Small intestine (tissue), 7 donors: ENCODE data around the gene NBEAL2. TPM values are rescaled to one million over a fixed set of nuclear protein-coding genes. Genes with fewer than 3 reads are reported as not detected.
A peak's percentile ranks its signal among the peaks of the same experiment; 100 is the strongest.

ENCODE experiments used
- DNase-seq, 2 donors: peaks; one replicate each; pipeline versions ENCODE4 v3.0.0 to v3.0.0-alpha.2; 2013
- FAIRE-seq: peaks from 2 replicates; lab custom pipeline; 2012; peaks lifted over from hg19 to GRCh38; lab: Jason Lieb, UNC
- H3K27ac ChIP-seq, 3 donors: one replicate each; pipeline ENCODE4 v1.5.1; 2013; ENCODE audit warnings: low read length in 2 of 3, mild to moderate bottlenecking in 2 of 3, control low read depth in 1 of 3, inconsistent platforms in 1 of 3, low read depth in 1 of 3, moderate library complexity in 1 of 3
- H3K27me3 ChIP-seq, 3 donors: one replicate each; pipeline ENCODE4 v1.6.1; 2013; ENCODE audit warnings: low read length in 3 of 3, inconsistent platforms in 1 of 3; ENCODE audit not compliant: control insufficient read depth in 3 of 3, insufficient read depth in 3 of 3
- H3K36me3 ChIP-seq, 3 donors: one replicate each; pipeline ENCODE4 v1.6.1; 2013; ENCODE audit warnings: low read length in 3 of 3, inconsistent platforms in 1 of 3, low read depth in 1 of 3, mild to moderate bottlenecking in 1 of 3, moderate library complexity in 1 of 3; ENCODE audit not compliant: control insufficient read depth in 3 of 3, insufficient read depth in 2 of 3
- H3K4me1 ChIP-seq, 3 donors: one replicate each; pipeline ENCODE4 v1.6.1; 2013; ENCODE audit warnings: low read length in 2 of 3, inconsistent platforms in 1 of 3, low read depth in 1 of 3, mild to moderate bottlenecking in 1 of 3, moderate library complexity in 1 of 3; ENCODE audit not compliant: control insufficient read depth in 3 of 3, insufficient read depth in 2 of 3
- H3K4me3 ChIP-seq, 3 donors: one replicate each; pipeline ENCODE4 v1.5.1; 2013; ENCODE audit warnings: low read length in 3 of 3, control low read depth in 1 of 3, inconsistent platforms in 1 of 3, low read depth in 1 of 3, mild to moderate bottlenecking in 1 of 3, moderate library complexity in 1 of 3
- H3K9me3 ChIP-seq, 2 donors: one replicate each; pipeline ENCODE4 v1.6.1; 2013; ENCODE audit warnings: low read depth in 1 of 2, low read length in 1 of 2; ENCODE audit not compliant: control insufficient read depth in 2 of 2, insufficient read depth in 1 of 2
- WGBS, 3 donors: extraction: QIAGEN DNeasy Blood & Tissue Kit; methylation state at CpG; one replicate each; pipeline ENCODE4 v1.1.7; 2013; 5-methylcytosine and 5-hydroxymethylcytosine counted together
- polyA plus RNA-seq, 4 donors: library from polyadenylated mRNA; stranded (reverse) in 3 of 4; unstranded in 1 of 4; fragments of 200-250 nt in 3 of 4; fragments of 120-200 nt in 1 of 4; gene quantifications; one replicate each; pipeline versions ENCODE4 v1.2.1 to v1.2.3, GENCODE V29; 2013
- donor health status: healthy with polysubstance abuse.
- donor health status: control.
- donor health status: control.
- donor health status: Bipolar disorder and iron deficiency.
- donor health status: healthy.

NBEAL2 gene
- polyA plus RNA-seq, 4 donors, result 32.7 to 55.9 (median 44.5) TPM

DNA sequence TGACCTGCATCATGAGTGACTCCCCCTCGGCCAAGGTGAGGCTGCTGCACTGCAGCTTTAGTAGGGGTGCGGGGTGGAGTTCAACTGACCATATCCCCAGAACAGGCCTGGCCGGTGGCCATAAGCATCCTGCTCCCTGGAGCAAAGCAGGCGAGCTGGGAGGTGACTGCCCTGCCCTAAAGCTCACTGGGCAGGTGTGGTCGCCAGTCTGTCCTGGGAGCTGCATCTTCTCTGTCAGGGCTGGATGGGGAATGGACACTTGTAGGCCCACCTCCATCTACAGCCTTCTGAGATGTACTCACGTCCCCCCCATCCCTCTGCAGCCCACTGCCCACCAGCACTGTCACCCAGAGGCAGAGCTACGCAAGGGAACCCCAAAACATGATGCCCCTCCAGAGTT is 14.5 kb downstream of the NBEAL2 start:
- WGBS, 3 donors, result 81 to 92% (median 87%) methylated on average over 7 of the region's 7 CpGs

DNA sequence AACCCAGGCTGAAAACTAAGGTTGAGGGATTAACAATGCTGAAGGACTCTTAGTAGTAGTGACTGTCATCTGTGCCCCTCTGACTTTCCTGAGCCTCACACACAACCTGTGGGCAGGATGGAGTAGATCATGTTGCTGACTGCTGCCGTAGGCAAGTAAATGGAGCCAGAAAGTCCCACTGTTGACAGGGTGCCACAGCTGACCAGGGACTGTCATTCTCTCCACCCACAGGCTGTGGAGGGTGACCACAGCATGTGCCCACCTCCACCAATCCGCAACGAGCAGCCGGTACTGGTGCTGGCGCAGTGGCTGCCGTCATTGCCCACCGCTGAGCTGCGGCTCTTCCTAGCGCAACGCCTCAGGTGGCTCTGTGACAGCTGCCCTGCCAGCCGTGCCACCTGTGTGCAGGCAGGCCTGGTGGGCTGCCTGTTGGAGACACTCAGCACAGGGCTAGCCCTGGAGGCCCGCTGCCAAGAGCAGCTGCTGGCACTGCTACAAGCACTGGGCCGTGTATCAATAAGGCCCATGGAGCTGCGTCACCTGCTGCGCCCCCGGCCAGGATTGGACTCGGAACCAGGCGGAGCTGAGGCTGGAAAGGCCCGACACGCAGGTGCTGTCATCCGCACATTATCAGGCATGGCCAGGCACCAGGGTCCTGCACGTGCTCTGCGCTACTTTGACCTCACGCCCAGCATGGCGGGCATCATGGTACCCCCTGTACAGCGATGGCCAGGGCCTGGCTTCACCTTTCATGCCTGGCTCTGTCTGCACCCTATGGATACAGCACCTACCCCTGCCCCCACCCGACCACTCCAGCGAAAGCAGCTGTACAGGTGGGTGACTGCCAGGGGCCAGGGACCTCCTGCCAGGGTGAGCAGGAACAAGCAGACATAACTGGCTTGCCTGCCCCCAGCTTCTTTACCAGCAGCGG is 15.6 kb downstream of the NBEAL2 start:
- DNase-seq (no peak), FAIRE-seq (no peak)
- peaks cover 0 to 98% (median 0%) of the 10 kb centered on the region in 3 donors for H3K36me3 ChIP-seq
- H3K27ac ChIP-seq, result no peak overlapping the region
- no peak overlapping the region for H3K4me3 ChIP-seq
- no peaks in the 10 kb centered on the region for H3K9me3 ChIP-seq
- WGBS, 3 donors, result 91 to 95% (median 94%) methylated on average over 29 of the region's 29 CpGs
- H3K4me1 ChIP-seq, result peaks cover 0 to 16% (median 0%) of the 10 kb centered on the region in 3 donors
- no peaks in the 10 kb centered on the region for H3K27me3 ChIP-seq

More for the DNA sequence above, 14.5 kb downstream of the NBEAL2 start:
- Histone ChIP-seq H3K36me3 (peaks cover 0 to 96% (median 0%) of the 10 kb centered on the region in 3 donors), H3K27me3 (no peaks in the 10 kb centered on the region), H3K4me1 (peaks cover 0 to 14% (median 0%) of the 10 kb centered on the region in 3 donors), H3K9me3 (no peaks in the 10 kb centered on the region), H3K27ac (no peak overlapping the region), H3K4me3 (no peak overlapping the region)
- FAIRE-seq (no peak), DNase-seq (no peak)

DNA sequence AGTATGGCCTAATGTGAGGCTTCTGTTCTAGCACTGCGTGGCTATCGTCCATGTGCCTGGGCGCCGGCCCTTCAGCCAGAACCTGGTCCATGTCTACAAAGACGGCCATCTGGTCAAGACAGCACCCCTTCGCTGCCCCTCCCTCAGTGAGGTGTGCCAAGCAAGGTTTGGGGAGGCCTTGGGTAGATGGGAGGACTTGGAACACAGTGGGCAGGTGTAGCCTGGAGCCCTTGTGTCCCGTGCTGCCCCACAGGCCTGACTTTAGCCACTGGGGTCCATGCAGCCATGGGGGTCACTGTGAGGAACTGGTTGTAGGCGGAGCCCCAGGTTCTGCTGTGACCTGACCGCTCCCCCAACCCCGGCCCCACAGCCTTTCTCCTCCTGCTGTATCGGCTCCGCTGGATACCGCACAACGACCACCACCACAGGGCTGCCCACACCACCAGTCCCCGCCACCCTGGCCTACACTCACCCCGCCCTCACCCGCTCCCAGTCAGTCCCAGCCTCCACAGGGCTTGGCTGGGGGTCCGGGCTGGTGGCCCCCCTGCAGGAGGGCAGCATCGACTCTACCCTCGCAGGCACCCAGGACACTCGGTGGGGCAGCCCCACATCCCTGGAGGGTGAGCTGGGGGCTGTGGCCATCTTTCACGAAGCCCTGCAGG is 16.6 kb downstream of the NBEAL2 start:
- no peaks in the 10 kb centered on the region for H3K9me3 ChIP-seq
- H3K4me3 ChIP-seq, result no peak overlapping the region
- H3K4me1 ChIP-seq, result peaks cover 0 to 16% (median 0%) of the 10 kb centered on the region in 3 donors
- no peaks in the 10 kb centered on the region for H3K27me3 ChIP-seq
- DNase-seq (no peak), FAIRE-seq (no peak)
- peaks cover 3 to 98% (median 6%) of the 10 kb centered on the region in 3 donors for H3K36me3 ChIP-seq
- WGBS, 3 donors, result 92 to 95% (median 93%) methylated on average over 19 to 22 of the region's 22 CpGs
- H3K27ac ChIP-seq, result no peak overlapping the region

DNA sequence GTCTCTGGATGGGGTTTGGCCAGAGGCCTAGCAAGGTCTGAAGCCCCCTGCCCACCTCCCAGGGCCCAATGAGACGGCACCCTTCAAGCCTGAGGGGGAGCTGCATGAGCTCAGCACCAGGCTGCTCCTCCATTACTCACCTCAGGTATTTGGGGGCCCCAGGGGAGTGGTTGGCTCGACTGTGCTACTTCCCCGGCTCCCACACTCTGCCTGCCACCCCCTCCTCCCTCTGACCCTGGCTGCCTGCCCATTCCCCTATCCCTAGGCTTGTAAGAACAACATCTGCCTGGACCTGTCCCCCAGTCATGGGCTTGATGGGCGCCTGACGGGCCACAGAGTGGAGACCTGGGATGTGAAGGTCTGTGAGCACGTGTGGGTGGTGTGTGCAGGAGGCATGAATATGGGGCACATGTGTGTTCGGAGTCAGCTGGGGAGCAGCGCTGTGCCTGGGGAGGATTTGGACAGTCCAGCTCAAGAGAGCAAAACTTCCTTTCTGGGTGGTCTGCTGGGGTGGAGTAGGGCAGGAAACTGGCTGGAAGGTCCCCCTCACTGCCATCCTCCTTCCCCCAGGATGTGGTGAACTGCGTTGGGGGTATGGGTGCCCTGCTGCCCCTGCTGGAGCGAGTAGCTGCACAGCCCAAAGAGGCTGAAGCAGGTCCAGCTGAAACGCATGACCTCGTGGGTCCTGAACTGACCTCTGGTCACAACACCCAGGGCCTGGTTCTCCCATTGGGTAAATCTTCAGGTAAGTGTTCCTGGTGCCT is 17.4 kb downstream of the NBEAL2 start:
- Histone ChIP-seq H3K27ac (no peak overlapping the region), H3K4me1 (peaks cover 0 to 16% (median 0%) of the 10 kb centered on the region in 3 donors), H3K4me3 (no peak overlapping the region), H3K36me3 (peaks cover 4 to 98% (median 6%) of the 10 kb centered on the region in 3 donors), H3K9me3 (no peaks in the 10 kb centered on the region), H3K27me3 (no peaks in the 10 kb centered on the region)
- FAIRE-seq, result no peak
- 74 to 81% (median 76%) methylated on average over 12 of the region's 12 CpGs for WGBS, 3 donors
- no peak for DNase-seq

DNA sequence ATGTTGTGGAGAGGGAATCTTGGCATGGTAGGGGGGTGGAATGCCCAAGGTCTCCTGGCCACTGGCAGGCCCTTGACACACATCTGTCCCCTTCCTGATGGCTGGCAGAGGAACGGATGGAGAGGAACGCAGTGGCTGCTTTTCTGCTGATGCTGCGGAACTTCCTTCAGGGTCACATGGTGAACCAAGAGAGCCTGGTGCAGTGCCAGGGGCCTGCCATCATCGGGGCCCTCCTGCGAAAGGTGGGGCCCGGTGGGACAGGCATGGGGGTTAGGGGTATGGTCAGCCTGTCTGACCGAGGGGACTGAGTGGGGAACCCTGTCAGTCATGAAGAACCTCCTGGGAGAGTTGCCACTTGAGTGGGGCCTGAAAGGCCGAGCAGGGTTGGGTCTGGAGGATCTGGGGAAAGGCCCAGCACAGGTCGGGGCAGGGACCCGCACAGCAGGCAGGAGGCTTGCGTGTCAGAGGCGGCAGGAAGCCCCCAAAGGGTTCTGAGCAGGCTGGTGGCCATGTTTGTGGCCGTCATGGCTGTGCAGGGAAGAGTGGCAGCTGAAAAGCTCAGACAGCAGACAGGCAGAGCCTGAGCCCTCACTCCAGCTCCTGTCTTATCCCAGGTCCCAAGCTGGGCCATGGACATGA is 18.1 kb downstream of the NBEAL2 start:
- no peak overlapping the region for H3K4me3 ChIP-seq
- peaks cover 0 to 16% (median 0%) of the 10 kb centered on the region in 3 donors for H3K4me1 ChIP-seq
- no peaks in the 10 kb centered on the region for H3K27me3 ChIP-seq
- 80 to 91% (median 88%) methylated on average over 13 of the region's 13 CpGs for WGBS, 3 donors
- FAIRE-seq, result no peak
- H3K36me3 ChIP-seq, result peaks cover 4 to 98% (median 6%) of the 10 kb centered on the region in 3 donors
- no peaks in the 10 kb centered on the region for H3K9me3 ChIP-seq
- H3K27ac ChIP-seq, result peak overlapping the region in 1 of 3 donors; percentile 39
- no peak for DNase-seq

DNA sequence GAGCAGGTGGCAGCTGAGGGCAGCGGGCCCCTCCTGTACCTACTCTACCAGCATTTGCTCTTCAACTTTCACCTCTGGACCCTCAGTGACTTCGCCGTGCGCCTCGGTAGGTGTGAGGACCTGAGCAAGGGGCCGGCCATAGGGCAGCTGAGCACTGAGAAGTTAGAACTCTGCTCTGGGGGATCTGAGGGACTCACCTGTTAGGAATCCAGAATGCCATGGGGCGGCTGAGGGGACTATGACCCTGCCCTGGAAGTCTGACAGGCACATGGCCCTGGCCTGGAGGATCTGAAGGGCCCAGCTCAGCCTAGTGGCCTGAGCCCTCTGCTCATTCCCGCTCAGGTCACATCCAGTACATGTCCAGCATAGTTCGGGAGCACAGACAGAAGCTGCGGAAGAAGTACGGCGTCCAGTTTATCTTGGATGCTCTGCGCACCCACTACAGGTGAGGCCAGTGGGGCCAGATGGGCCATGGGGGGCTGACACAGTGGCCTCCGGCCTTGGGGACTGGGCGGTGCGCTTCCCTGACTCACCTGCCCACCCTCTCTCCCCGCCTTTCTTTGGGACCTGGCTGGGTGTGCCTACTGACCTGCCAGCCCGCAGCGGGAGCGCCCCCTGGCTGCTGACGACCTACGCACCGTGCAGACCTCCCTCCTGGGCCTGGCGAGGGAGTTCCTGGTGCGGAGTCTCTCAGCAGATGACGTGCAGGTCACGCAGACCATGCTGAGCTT is 18.8 kb downstream of the NBEAL2 start:
- WGBS, 3 donors, result 46 to 57% (median 57%) methylated on average over 27 of the region's 27 CpGs
- Histone ChIP-seq H3K4me3 (no peak overlapping the region), H3K4me1 (peaks cover 0 to 16% (median 0%) of the 10 kb centered on the region in 3 donors), H3K36me3 (peaks cover 4 to 98% (median 6%) of the 10 kb centered on the region in 3 donors), H3K27me3 (no peaks in the 10 kb centered on the region), H3K27ac (peak overlapping the region in 2 of 3 donors; percentile 12 to 39), H3K9me3 (no peaks in the 10 kb centered on the region)
- FAIRE-seq (no peak), DNase-seq (peak; percentile 73 to 90)

DNA sequence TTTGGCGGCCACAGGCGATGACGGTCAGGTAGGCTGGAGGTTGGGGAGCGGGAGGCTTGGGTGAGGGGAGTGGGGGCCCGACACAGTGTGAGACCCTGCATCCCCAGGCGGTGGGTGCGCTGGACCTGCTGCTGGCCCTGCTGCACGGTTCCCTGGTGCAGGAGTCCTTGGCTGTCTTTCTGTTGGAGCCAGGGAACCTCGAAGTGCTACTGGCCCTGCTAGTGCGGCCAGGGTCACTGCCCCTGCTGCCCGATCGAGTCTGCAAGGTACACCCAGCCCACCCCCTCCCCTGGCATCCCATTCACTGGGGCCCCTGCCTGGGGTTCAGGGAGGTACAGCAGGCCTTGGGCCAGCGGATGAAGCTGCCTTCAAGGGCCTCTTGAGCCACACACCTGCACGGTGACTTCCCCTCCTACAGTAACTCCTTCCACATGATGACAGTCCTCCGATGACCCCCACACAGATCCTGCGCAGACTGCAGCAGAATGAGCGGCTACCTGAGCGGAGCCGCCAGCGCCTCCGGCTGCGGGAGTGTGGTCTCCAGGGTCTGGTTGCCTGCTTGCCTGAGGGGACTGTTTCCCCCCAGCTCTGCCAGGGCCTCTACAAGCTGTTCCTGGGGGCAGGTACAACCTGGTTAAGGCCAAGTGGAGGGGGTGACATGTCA is 19.5 kb downstream of the NBEAL2 start:
- H3K27ac ChIP-seq, result no peak overlapping the region
- FAIRE-seq (no peak), DNase-seq (no peak)
- no peak overlapping the region for H3K4me3 ChIP-seq
- H3K36me3 ChIP-seq, result peaks cover 4 to 97% (median 6%) of the 10 kb centered on the region in 3 donors
- 82 to 87% (median 87%) methylated on average over 22 of the region's 22 CpGs for whole genome bisulfite sequencing, 3 donors
- H3K9me3 ChIP-seq, result no peaks in the 10 kb centered on the region
- peaks cover 0 to 16% (median 0%) of the 10 kb centered on the region in 3 donors for H3K4me1 ChIP-seq
- no peaks in the 10 kb centered on the region for H3K27me3 ChIP-seq
